Natural killer cell (primary cell): ENCODE results near the gene ASMTL. TPM values are rescaled to one million over a fixed set of nuclear protein-coding genes. Genes with fewer than 3 reads are reported as not detected.

Experiments
- ATAC-seq, 3 donors: fragments of 150-1000 bp in 2 of 3; fragments of 200-7000 bp in 1 of 3; cut with Tn5 transposase; 1 replicate in 1 of 3; 2 replicates in 2 of 3; pipeline ENCODE4 v1.10.0; 2021; ENCODE audit warnings: mild to moderate bottlenecking in 2 of 3, moderate library complexity in 2 of 3
- DNase-seq, 2 donors: peaks; one replicate each; pipeline versions ENCODE4 v3.0.0 to v3.0.0-alpha.2; 2013 to 2021; ENCODE audit warnings: mixed read lengths in 1 of 2
- H3K27ac ChIP-seq: one replicate; pipeline ENCODE4 v1.5.1; 2013; ENCODE audit warnings: mild to moderate bottlenecking, low read length
- H3K27me3 ChIP-seq: one replicate; pipeline ENCODE4 v1.6.1; 2013; ENCODE audit warnings: low read length; ENCODE audit not compliant: control insufficient read depth, insufficient read depth
- H3K36me3 ChIP-seq: one replicate; pipeline ENCODE4 v1.6.1; 2013; ENCODE audit warnings: low read length; ENCODE audit not compliant: control insufficient read depth, insufficient read depth
- H3K4me1 ChIP-seq: one replicate; pipeline ENCODE4 v1.6.1; 2013; ENCODE audit warnings: low read length; ENCODE audit not compliant: control insufficient read depth, insufficient read depth
- H3K4me3 ChIP-seq: one replicate; pipeline ENCODE4 v1.5.1; 2013; ENCODE audit warnings: low read length
- H3K9me3 ChIP-seq: one replicate; pipeline ENCODE4 v1.6.1; 2013; ENCODE audit warnings: low read length; ENCODE audit not compliant: control insufficient read depth, insufficient read depth
- H3K27ac Mint-ChIP-seq, 2 donors: one replicate each; pipeline ENCODE4 v1.8.0; 2022; ENCODE audit warnings: mild to moderate bottlenecking in 2 of 2, mixed read lengths in 2 of 2, moderate library complexity in 1 of 2
- H3K27me3 Mint-ChIP-seq, 2 donors: one replicate each; pipeline ENCODE4 v1.8.0; 2022; ENCODE audit warnings: low read depth in 2 of 2, mixed read lengths in 2 of 2
- H3K36me3 Mint-ChIP-seq: one replicate; pipeline ENCODE4 v1.8.0; 2022; ENCODE audit warnings: mixed read lengths
- H3K4me1 Mint-ChIP-seq, 2 donors: one replicate each; pipeline ENCODE4 v1.8.0; 2022; ENCODE audit warnings: mixed read lengths in 2 of 2
- H3K4me3 Mint-ChIP-seq: one replicate; pipeline ENCODE4 v1.8.0; 2022; ENCODE audit warnings: mild to moderate bottlenecking, moderate library complexity, mixed read lengths
- H3K9me3 Mint-ChIP-seq, 2 donors: one replicate each; pipeline ENCODE4 v1.8.0; 2022; ENCODE audit warnings: mixed read lengths in 2 of 2
- CTCF ChIP-seq: fragments of 200-600 bp; IDR thresholded peaks from one replicate; pipeline ENCODE4 v1.8.0; 2022; ENCODE audit warnings: antibody characterized with exemption
- WGBS: methylation state at CpG from one replicate; pipeline ENCODE4 v1.1.7; 2013; ENCODE audit warnings: missing lambda C conversion rate; ENCODE audit not compliant: insufficient coverage; 5-methylcytosine and 5-hydroxymethylcytosine counted together
- intact Hi-C: fragments of 100-400 bp; cut with micrococcal nuclease; formaldehyde crosslinking; loops from one replicate; pipeline ENCODE4 v1.14.2; 2022
- total RNA-seq, 4 donors: library from RNA; stranded (reverse); fragments of 120-200 nt in 1 of 4; gene quantifications; one replicate each; pipeline versions ENCODE4 v1.2.3 to v1.2.4, GENCODE V29; 2013 to 2022

Gene ASMTL
- total RNA-seq, 3 donors from 2014 or later (not counting 1 experiment from before 2014, with no cell fraction given): 58.5 to 80.3 (median 66.1) TPM

GRCh38 chrX:1442724-1443367 is 9.9 kb downstream of the ASMTL start:
- H3K4me1 Mint-ChIP-seq: peaks cover 29 to 32% of the 10 kb centered on the region in 2 donors
- TF ChIP-seq CTCF: no peak
- ATAC-seq: no peak
- no peak for DNase-seq
- Histone ChIP-seq H3K4me1 (peaks cover 8% of the 10 kb centered on the region), H3K4me3 (no peak overlapping the region), H3K9me3 (peaks cover 12% of the 10 kb centered on the region), H3K27ac (no peak overlapping the region), H3K36me3 (peaks cover 9% of the 10 kb centered on the region), H3K27me3 (no peaks in the 10 kb centered on the region)
- H3K9me3 Mint-ChIP-seq: peaks cover 3 to 5% of the 10 kb centered on the region in 2 donors
- peak overlapping the region in 1 of 2 donors; percentile 45 for H3K27ac Mint-ChIP-seq
- H3K27me3 Mint-ChIP-seq: no peaks in the 10 kb centered on the region
- no peak overlapping the region for H3K4me3 Mint-ChIP-seq
- intact Hi-C loops: no loop called here
- WGBS: 88% methylated on average over 36 of the region's 38 CpGs
- no peaks in the 10 kb centered on the region for H3K36me3 Mint-ChIP-seq

GRCh38 chrX:1442016-1442665 is 10.6 kb downstream of the ASMTL start:
- peaks cover 9% of the 10 kb centered on the region for H3K36me3 ChIP-seq
- Mint-ChIP-seq H3K4me3 (no peak overlapping the region), H3K27me3 (no peaks in the 10 kb centered on the region), H3K36me3 (peaks cover 4% of the 10 kb centered on the region), H3K4me1 (peaks cover 22 to 25% of the 10 kb centered on the region in 2 donors), H3K9me3 (peaks cover under 1 to 3% of the 10 kb centered on the region in 2 donors), H3K27ac (no peak overlapping the region)
- no peak for DNase-seq
- intact Hi-C loops: no loop called here
- no peaks in the 10 kb centered on the region for H3K27me3 ChIP-seq
- no peak overlapping the region for H3K4me3 ChIP-seq
- no peak for ATAC-seq
- H3K9me3 ChIP-seq: peaks cover 12% of the 10 kb centered on the region
- WGBS: 99% methylated on average over 18 of the region's 18 CpGs
- peaks cover 3% of the 10 kb centered on the region for H3K4me1 ChIP-seq
- H3K27ac ChIP-seq: no peak overlapping the region
- no peak for TF ChIP-seq CTCF

GRCh38 chrX:1440506-1440905 is 12.2 kb downstream of the ASMTL start:
- peaks cover 17 to 18% of the 10 kb centered on the region in 2 donors for H3K4me1 Mint-ChIP-seq
- Histone ChIP-seq H3K36me3 (peaks cover 17% of the 10 kb centered on the region), H3K9me3 (peaks cover 12% of the 10 kb centered on the region), H3K4me1 (no peaks in the 10 kb centered on the region), H3K27ac (no peak overlapping the region), H3K4me3 (no peak overlapping the region), H3K27me3 (no peaks in the 10 kb centered on the region)
- intact Hi-C loops: no loop called here
- no peaks in the 10 kb centered on the region for H3K27me3 Mint-ChIP-seq
- DNase-seq (no peak), ATAC-seq (no peak)
- peaks cover 9% of the 10 kb centered on the region for H3K36me3 Mint-ChIP-seq
- peaks cover 0 to 3% of the 10 kb centered on the region in 2 donors for H3K9me3 Mint-ChIP-seq
- no CpG with 5 or more reads among the region's 6 CpGs for WGBS
- no peak for TF ChIP-seq CTCF
- H3K27ac Mint-ChIP-seq: no peak overlapping the region
- no peak overlapping the region for H3K4me3 Mint-ChIP-seq
